Activated naive CD8-positive, alpha-beta T cell (primary cell): ENCODE data around the gene GRAMD1B.
A peak's percentile ranks its signal among the peaks of the same experiment; 100 is the strongest.
"Not testable (repeated sequence)": the region's sequence is repeated elsewhere in the genome, so short reads cannot be mapped to it uniquely, and the experiment has no call there.

Source experiments
- H3K27ac Mint-ChIP-seq: one replicate; pipeline ENCODE4 v1.8.0; 2021; ENCODE audit warnings: mixed read lengths
- H3K27me3 Mint-ChIP-seq: one replicate; pipeline ENCODE4 v1.8.0; 2021; ENCODE audit warnings: mixed read lengths
- H3K36me3 Mint-ChIP-seq: one replicate; pipeline ENCODE4 v1.8.0; 2021; ENCODE audit warnings: mixed read lengths
- H3K4me1 Mint-ChIP-seq: one replicate; pipeline ENCODE4 v1.8.0; 2021; ENCODE audit warnings: low read depth, mixed read lengths
- H3K4me3 Mint-ChIP-seq: one replicate; pipeline ENCODE4 v1.8.0; 2021; ENCODE audit warnings: mild to moderate bottlenecking, mixed read lengths
- H3K9me3 Mint-ChIP-seq: one replicate; pipeline ENCODE4 v1.8.0; 2021; ENCODE audit warnings: low read depth, mixed read lengths

Gene GRAMD1B

GRCh38 chr11:123659311-123659710 is 229.2 kb downstream of the GRAMD1B start:
- Mint-ChIP-seq H3K27ac (no peak overlapping the region), H3K4me1 (peaks cover 23% of the 10 kb centered on the region), H3K9me3 (peaks cover 24% of the 10 kb centered on the region), H3K4me3 (no peak overlapping the region), H3K36me3 (peaks cover 13% of the 10 kb centered on the region), H3K27me3 (peaks cover 9% of the 10 kb centered on the region)

DNA sequence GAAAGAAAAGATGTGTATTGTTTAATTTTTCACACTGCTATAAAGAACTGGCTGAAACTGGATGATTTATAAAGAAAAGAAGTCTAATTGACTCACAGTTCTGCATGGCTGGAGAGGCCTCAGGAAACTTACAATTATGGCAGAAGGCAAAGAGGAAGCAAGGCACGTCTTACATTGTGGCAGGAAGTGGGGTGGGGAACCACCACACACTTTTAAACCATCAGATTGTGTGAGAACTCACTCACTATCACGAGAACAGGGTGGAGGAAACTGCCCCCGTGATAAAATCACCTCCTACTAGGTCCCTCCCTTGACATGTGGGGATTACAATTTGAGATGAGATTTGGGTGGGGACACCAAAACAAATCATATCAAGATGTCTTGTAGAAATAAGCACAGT is 229.9 kb downstream of the GRAMD1B start:
- Mint-ChIP-seq H3K27me3 (peaks cover 10% of the 10 kb centered on the region), H3K4me1 (peaks cover 23% of the 10 kb centered on the region), H3K36me3 (peaks cover 13% of the 10 kb centered on the region), H3K27ac (peak overlapping the region; percentile 66), H3K9me3 (peaks cover 24% of the 10 kb centered on the region)
- H3K4me3 Mint-ChIP-seq, result not testable (repeated sequence)

- Mint-ChIP-seq H3K36me3 (peaks cover 4% of the 10 kb centered on the region), H3K4me3 (no peak overlapping the region), H3K4me1 (peaks cover 7% of the 10 kb centered on the region), H3K27ac (no peak overlapping the region), H3K27me3 (peaks cover 2% of the 10 kb centered on the region), H3K9me3 (peaks cover 9% of the 10 kb centered on the region)
These were observed 235.2 kb downstream of the GRAMD1B start for GRCh38 chr11:123665306-123665705.

- Mint-ChIP-seq H3K4me3 (no peak overlapping the region), H3K27ac (no peak overlapping the region), H3K36me3 (no peaks in the 10 kb centered on the region), H3K9me3 (peaks cover 5% of the 10 kb centered on the region), H3K27me3 (no peaks in the 10 kb centered on the region), H3K4me1 (peaks cover 4% of the 10 kb centered on the region)
These were observed 240.0 kb downstream of the GRAMD1B start for GRCh38 chr11:123670081-123670480.

DNA sequence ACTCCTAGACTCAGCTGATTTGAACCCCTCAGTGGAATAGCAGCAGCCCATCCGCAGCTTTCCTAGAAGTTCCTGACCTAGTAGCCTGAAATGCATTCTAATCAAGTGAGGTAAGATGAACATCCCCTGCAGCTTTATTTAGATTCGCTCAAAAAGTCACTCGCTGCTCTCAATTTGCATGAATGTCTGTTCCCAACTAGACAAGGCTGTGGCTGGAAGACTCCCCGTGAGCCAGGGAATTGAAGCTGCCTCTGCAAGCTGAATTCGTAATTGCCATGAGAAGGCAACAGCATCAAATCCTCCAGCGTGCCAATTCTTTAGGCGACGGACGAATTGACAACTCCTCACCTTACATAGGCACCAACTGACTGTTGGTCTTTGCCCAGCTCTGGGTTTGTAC is 241.5 kb downstream of the GRAMD1B start:
- peaks cover 3% of the 10 kb centered on the region for H3K4me1 Mint-ChIP-seq
- H3K27ac Mint-ChIP-seq, result no peak overlapping the region
- H3K36me3 Mint-ChIP-seq, result no peaks in the 10 kb centered on the region
- no peaks in the 10 kb centered on the region for H3K27me3 Mint-ChIP-seq
- H3K4me3 Mint-ChIP-seq, result no peak overlapping the region
- peaks cover 3% of the 10 kb centered on the region for H3K9me3 Mint-ChIP-seq

DNA sequence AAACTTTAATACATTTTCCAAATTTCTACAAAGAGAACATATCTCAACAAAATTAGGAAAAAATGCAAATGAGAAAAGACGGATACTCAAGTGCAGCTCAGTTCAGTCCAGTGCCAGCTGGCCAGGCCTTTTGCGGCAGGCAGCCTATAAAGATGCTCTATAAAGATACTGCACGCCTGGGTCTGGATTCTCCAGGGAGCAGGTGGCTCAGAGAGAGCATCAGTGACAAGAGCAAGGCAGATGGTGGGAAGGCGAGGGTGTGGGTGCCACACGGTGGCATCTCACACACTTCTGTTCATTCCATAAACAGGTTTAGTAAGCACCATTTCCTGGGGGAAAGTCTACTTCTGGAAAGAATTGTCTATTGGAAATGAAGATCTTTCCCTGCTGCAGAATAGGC is 242.5 kb downstream of the GRAMD1B start:
- Mint-ChIP-seq H3K9me3 (no peaks in the 10 kb centered on the region), H3K27ac (no peak overlapping the region), H3K4me1 (no peaks in the 10 kb centered on the region), H3K36me3 (no peaks in the 10 kb centered on the region), H3K27me3 (no peaks in the 10 kb centered on the region), H3K4me3 (no peak overlapping the region)

DNA sequence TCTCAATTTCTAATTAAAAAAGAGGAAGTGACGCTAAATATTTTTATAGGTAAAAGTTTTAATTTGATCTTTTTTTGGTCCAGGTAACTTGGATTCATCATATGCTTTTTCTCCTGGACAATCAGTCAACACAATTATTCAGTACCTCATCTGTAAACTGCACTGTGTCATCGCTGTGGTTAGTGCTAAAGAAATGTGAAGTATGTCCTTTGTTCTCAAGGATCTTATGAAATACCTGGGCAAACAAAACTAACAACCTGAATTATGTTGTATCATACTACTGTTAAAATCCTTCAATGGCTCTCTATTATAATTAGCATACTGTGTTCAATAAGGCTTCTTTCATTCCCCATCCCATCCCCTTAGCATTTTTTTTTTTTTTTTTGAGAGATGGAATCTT is 244.2 kb downstream of the GRAMD1B start:
- Mint-ChIP-seq H3K4me1 (no peaks in the 10 kb centered on the region), H3K9me3 (no peaks in the 10 kb centered on the region), H3K36me3 (no peaks in the 10 kb centered on the region), H3K27me3 (no peaks in the 10 kb centered on the region), H3K27ac (no peak overlapping the region), H3K4me3 (no peak overlapping the region)
